ENCODE results near the gene NAPG.
A peak's percentile ranks its signal among the peaks of the same experiment; 100 is the strongest.
"Not testable (repeated sequence)": the region's sequence is repeated elsewhere in the genome, so short reads cannot be mapped to it uniquely, and the experiment has no call there.

Gene NAPG

GRCh38 chr18:10514601-10515000 lies 11.2 kb upstream of the NAPG start:
- no peak for DNase-seq

- no peak for DNase-seq
These were observed 10.4 kb upstream of the NAPG start for GRCh38 chr18:10515456-10515855.

DNA sequence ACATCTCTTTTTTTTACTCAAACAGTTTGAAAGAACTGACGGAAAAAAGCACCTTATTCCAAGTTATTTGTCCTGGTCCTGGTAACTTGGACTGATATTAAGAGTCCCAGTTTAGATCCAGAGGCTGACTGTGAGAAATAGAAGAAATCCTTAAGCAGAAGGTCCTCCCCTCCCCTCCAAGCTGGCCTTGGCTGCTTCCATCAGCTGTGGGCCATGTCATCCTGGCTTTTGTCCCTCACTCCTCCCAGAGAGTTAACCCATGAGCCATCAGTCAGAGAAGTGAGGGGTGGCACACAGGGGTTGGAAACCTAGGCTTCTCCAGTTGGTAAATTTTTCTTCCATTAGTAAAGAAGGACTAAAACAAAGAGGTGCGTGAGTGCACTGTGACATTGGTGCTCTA lies 9.7 kb upstream of the NAPG start:
- no peak for DNase-seq

GRCh38 chr18:10518595-10519255 lies 7.1 kb upstream of the NAPG start:
- no peak for DNase-seq

DNA sequence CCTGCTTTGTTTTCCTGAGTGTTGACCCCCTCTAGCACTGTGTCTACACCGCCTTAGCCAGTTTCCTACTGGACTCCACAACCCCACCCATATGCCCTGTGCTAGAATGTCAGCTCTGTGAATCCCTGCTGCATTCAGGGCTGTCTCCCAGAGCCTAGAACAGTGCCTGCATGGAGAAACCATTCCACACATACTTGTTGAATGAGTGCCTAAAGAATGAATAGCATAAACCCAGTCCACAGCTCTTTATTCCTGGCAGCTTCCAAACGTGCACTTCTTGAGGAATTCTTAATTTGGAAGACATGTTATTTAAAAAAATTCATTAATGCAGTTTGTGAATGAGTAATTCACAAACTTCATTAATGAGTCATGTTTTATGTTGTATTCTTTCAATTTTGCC lies 6.5 kb upstream of the NAPG start:
- DNase-seq, result no peak

DNA sequence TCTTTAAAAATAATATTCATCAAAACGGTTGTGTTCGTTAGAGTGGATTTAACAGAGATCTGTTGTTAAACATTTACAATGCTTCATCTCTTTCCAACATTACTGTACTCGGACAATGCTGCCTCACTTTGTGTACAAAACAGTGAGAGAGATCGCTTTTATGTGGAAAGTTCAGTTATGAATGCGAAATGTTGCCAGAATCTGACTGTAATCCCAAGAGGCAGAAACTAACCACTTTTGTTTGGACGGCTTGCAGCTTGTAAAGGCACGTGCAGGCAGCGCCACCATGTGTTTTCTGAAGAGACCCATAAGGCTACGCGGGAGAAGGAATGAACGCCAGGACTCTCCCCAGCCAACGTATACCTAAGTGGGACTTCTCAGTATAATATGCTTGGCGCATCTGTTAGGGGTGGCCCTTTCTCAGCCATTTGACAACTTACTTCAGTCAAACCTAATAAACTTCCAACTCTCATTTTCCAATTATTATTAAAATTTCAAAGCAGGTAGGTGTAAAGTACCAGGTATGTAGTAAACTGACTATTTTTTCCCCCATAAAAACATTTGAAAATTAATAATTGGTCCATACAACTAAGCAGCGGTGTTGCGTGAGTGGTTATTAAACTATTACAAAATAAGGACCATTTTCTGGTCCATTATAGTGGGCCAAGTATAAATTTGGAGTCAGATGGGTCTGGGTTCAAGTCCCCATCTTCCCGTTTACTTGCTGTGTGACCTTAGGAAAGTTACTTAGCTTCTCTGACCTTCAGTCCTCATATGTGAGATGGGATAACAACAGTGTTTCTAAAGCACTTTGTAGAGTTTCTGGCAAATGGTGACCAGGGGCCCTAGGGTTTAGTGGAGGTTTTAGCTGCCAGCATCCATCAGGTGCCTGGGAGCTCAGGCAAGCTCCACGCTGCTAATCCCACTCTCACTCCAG lies 5.6 kb upstream of the NAPG start:
- DNase-seq, result peak; percentile 60

DNA sequence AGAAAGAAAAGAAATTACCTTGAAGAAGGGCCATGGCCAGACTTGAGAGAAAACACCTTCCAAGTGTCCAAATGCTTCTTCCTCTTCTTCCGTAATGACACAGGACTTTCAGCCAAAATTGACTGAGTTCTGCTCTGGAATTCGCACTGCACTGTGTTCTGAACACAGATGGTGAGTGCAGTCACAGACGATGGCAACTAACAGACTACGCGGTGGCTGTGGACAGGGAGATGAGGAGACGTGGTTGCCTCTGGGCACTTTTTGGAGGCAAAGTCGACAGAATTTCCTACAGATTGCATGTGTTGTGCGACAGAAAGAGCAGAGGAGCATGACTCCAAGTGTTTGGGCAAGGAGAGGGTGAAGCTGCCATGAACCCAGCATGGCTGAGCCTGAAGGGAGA lies 4.3 kb upstream of the NAPG start:
- no peak for DNase-seq

- DNase-seq, result no peak
These were observed 3.3 kb upstream of the NAPG start for GRCh38 chr18:10522574-10522973.

DNA sequence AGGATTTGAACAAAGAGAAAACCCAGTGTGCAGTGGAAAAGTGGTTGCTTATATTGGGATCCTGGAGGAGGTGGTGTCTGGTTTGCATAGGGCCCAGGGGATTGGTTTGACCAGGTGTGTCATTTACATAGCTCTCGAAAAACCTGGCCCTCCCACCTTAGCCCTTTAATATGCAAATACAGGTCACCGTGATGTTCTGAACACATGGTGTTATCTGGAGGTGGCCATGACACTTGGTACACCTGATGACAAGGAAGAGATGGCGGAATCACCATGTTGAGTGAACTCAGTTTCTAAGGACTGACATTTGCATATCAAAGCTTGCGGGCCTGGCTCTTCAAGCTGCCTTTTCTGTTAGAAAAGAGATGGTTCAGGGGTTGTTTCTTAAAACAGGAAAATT lies 2.3 kb upstream of the NAPG start:
- no peak for DNase-seq

DNA sequence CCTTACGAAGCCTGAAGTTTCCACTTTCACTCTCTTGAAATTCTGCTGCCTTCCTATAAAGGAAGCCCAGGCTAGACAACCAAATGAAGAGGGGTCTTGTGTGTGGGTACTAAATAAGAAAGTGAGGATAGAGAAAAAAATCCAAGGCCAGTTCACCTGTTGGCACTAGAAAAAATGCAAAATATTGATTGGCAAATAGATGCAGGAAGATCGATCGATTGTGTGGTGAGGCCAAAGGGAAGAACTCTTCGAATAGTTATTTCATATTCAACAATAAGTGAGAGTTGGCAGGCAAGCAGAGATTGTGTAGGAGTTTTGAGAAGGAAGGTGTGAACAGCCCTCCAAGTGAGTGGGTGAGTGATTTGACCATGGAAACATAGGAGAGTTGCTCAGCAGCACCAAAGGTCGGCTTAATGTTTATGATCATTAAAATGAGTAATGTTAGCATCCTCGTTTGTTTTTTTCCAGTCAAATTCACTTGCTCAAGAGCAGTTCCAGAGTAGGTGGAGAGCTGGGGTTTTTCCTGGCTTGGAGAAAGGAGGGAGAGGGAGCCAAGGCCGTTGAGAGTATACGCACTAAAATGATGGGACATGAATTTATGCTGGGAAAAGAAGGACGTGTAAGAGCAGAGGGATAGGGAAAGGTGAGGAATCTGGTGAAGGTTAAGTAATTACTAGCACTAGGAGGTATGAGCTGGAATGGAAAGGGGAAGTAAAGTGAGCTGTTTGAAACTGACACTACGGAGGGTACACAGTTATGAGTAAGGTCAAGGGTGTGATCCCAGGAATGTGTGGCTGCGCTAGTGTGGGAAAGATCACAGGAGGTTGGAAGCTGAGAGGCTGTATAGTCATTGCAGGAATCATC lies 1.1 kb upstream of the NAPG start:
- no peak for DNase-seq

- no peak for DNase-seq
These were observed 496 bp upstream of the NAPG start for GRCh38 chr18:10525371-10525691.

- DNase-seq, result no peak
These were observed 728 bp downstream of the NAPG start for GRCh38 chr18:10526561-10526949.

GRCh38 chr18:10528439-10528838 lies 2.6 kb downstream of the NAPG start:
- DNase-seq, result no peak

DNA sequence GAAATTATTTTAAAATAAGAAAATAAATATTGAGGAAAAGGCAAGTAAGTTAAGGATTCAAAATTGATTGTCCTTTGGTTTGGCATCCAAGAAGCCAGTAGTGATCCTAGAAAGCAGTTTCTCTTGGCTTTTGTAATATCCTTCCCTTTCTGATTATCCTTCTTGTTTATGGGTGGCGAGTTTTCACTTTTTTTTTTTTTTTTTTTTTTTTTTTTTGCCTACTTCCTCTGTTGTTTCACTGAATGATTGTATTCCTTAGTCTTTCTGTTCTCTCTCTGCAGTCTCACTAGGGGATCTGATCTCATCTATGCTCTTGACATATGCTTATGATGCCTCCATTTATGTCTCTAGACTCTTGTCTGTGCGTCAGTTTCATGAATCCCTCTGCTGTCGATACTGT lies 4.2 kb downstream of the NAPG start:
- DNase-seq, result no peak

GRCh38 chr18:10530852-10531251 lies 5.0 kb downstream of the NAPG start:
- peak; percentile 46 for DNase-seq

DNA sequence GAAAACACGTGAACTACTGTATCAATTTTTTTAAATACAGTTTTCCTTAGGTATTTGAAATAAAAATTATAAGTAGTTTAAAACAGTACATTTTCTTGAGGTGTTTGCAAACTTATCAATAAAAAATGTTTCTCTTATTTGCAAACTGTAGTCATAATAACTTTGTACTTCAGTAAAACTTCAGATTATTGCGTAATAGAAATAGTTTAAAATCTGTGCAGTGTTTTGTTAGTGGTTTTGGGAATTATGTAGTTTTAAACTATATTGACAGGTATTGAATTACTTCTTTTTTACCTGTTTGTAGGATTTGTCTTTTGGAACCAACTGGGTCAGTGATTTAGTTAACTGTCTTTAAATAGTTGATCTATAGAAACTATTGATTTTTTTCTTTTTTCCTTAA lies 7.3 kb downstream of the NAPG start:
- no peak for DNase-seq

DNA sequence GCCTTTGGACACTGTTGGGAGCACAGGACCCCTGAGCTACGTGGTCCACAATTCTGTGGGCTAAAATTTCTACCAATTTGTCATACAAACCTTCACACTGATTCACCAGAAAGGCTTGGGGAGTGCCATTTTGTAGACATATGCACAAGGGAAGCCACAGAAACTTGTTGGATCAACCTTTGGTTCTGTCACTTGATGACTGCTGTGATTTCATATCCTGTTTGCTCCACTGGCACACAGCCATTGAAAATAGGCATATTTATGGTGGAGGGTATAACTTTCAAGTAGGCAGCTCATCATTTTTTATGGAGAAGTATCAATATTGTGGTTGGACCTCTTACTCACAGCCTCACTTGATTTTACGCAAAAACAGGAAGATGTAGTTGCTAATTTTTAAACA lies 10.5 kb downstream of the NAPG start:
- no peak for DNase-seq

GRCh38 chr18:10537765-10538164 lies 11.9 kb downstream of the NAPG start:
- no peak for DNase-seq

GRCh38 chr18:10539124-10539523 lies 13.3 kb downstream of the NAPG start:
- not testable (repeated sequence) for DNase-seq

- no peak for DNase-seq
These were observed 17.4 kb downstream of the NAPG start for GRCh38 chr18:10543277-10543676.

DNA sequence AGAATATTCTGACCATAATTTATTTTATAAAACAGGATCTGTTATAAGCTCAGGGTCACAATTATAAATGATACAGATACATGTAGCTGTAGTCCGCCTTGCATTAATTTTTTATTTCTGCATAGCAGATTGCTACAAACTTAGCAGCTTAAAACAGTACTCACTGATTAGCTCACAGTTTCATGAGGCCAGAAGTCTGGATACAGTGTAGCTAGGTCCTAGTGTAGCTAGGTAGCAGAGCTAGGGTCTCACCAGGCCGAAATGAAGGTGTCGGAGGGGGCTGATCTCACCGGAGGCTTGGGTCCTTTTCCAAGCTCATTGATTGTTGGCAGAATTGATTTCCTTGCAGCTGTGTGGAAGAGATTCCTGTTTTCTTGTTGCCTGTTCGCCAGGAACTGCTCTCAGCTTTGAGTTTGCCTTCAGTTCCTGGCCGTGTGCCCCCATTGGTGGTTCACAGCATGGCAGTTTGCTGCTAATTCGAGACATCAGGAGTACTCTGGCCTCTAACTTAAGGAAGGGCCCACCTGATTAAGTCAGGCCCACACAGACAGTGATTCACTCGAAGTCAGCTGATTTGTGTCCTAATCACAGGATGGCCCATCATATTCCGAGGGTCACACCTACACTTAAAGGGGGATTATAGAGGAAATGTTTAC lies 18.4 kb downstream of the NAPG start:
- DNase-seq, result no peak

GRCh38 chr18:10546557-10547300 lies 20.9 kb downstream of the NAPG start:
- no peak for DNase-seq
